Smooth muscle cell (in vitro differentiated cells): ENCODE measurements around the gene PRDX1. TPM values are rescaled to one million over a fixed set of nuclear protein-coding genes. Genes with fewer than 3 reads are reported as not detected.

ENCODE experiments used
- DNase-seq: peaks from one replicate; lab custom pipeline; 2025; ENCODE audit not compliant: unreplicated experiment; lab: John Stamatoyannopoulos, UW
- H2AFZ ChIP-seq: fragments of 200-600 bp; sonication (generic); 2 replicates; pipeline ENCODE4 v1.6.0; 2016; ENCODE audit warnings: antibody characterized with exemption, low read depth, mild to moderate bottlenecking
- H3F3A ChIP-seq: fragments of 200-600 bp; sonication (generic); 2 replicates; pipeline ENCODE4 v1.6.0; 2017; ENCODE audit warnings: antibody characterized with exemption, low read depth
- H3K27ac ChIP-seq: fragments of 200-600 bp; sonication (generic); 2 replicates; pipeline ENCODE4 v1.5.1; 2016; ENCODE audit warnings: low read depth, mild to moderate bottlenecking
- H3K27me3 ChIP-seq: fragments of 200-600 bp; sonication (generic); 2 replicates; pipeline ENCODE4 v1.6.1; 2016; ENCODE audit warnings: low read depth, mild to moderate bottlenecking
- H3K36me3 ChIP-seq: fragments of 200-600 bp; sonication (generic); 2 replicates; pipeline ENCODE4 v1.5.1; 2016; ENCODE audit warnings: low read depth
- H3K4me1 ChIP-seq: fragments of 200-600 bp; sonication (generic); 2 replicates; pipeline ENCODE4 v1.5.1; 2016; ENCODE audit warnings: low read depth
- H3K4me2 ChIP-seq: fragments of 200-600 bp; sonication (generic); 2 replicates; pipeline ENCODE4 v1.6.0; 2016; ENCODE audit warnings: mild to moderate bottlenecking
- H3K4me3 ChIP-seq: fragments of 200-600 bp; sonication (generic); 2 replicates; pipeline ENCODE4 v1.5.1; 2016; ENCODE audit warnings: mild to moderate bottlenecking
- H3K79me2 ChIP-seq: fragments of 200-600 bp; sonication (generic); 2 replicates; pipeline ENCODE4 v1.6.0; 2016; ENCODE audit warnings: low read depth, mild to moderate bottlenecking
- H3K9ac ChIP-seq: fragments of 200-600 bp; sonication (generic); 2 replicates; pipeline ENCODE4 v1.6.0; 2016; ENCODE audit warnings: low read depth
- H3K9me3 ChIP-seq: fragments of 200-600 bp; sonication (generic); replicated peaks from 2 replicates; pipeline ENCODE4 v1.5.1; 2016; ENCODE audit warnings: low read depth
- H4K20me1 ChIP-seq: fragments of 200-600 bp; sonication (generic); 2 replicates; pipeline ENCODE4 v1.6.0; 2016; ENCODE audit warnings: low read depth
- WGBS: methylation state at CpG from one replicate; pipeline ENCODE4 v1.1.7; 2016; ENCODE audit warnings: low lambda C conversion rate; 5-methylcytosine and 5-hydroxymethylcytosine counted together
- polyA plus RNA-seq: library from polyadenylated mRNA; unstranded; fragments of >200 nt; fragmentation: Nextera tagmentation; extraction: Ambion mirVana; gene quantifications from 2 replicates; pipeline ENCODE4 v1.2.1, GENCODE V29; 2016
- total RNA-seq: library from RNA; depleted of rRNA; stranded (reverse); fragments of >200 nt; gene quantifications from 2 replicates; pipeline ENCODE4 v1.2.3, GENCODE V29; 2014
- TF ChIP-seq, protein P1 (sequence below): fragments of 200-600 bp; sonication (generic); IDR thresholded peaks from 2 replicates; pipeline ENCODE4 v1.5.1; 2017; ENCODE audit warnings: borderline replicate concordance, mild to moderate bottlenecking, antibody characterized with exemption; ENCODE audit not compliant: insufficient read depth, poor library complexity, severe bottlenecking

The PRDX1 gene
- total and polyA plus RNA-seq, 2 experiments from 2014 or later = 303 to 369 TPM

DNA sequence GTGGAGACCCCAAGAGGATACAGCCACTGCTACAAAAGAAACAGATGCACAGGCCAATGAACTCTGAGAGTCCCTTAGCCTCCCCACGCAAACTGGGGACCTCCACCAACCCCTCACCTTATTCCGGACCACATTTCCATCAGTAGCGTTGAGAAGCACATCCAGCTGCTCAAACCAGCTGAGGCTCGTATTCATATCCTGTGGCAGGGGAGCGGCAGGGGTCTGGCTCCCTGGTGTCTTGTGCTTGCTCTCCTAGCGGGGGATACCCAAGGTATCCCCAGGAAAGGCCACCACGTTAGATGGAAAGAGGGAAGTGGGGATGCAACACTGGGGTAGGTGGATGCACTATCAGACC, 22.3 kb downstream of the PRDX1 start:
- no peak for DNase-seq
- Histone ChIP-seq H4K20me1 (no peaks in the 10 kb centered on the region), H2AFZ (peak overlapping the region; percentile 82), H3K27ac (no peak overlapping the region), H3K4me1 (peaks cover 8% of the 10 kb centered on the region), H3F3A (no peaks in the 10 kb centered on the region), H3K27me3 (no peaks in the 10 kb centered on the region), H3K9me3 (no peaks in the 10 kb centered on the region), H3K36me3 (no peaks in the 10 kb centered on the region), H3K79me2 (no peaks in the 10 kb centered on the region), H3K9ac (peak overlapping the region; percentile 2), H3K4me2 (peak overlapping the region; percentile 87), H3K4me3 (peak overlapping the region; percentile 58)
- 17% methylated on average over 7 of the region's 7 CpGs for WGBS
- TF ChIP-seq, protein P1, sequence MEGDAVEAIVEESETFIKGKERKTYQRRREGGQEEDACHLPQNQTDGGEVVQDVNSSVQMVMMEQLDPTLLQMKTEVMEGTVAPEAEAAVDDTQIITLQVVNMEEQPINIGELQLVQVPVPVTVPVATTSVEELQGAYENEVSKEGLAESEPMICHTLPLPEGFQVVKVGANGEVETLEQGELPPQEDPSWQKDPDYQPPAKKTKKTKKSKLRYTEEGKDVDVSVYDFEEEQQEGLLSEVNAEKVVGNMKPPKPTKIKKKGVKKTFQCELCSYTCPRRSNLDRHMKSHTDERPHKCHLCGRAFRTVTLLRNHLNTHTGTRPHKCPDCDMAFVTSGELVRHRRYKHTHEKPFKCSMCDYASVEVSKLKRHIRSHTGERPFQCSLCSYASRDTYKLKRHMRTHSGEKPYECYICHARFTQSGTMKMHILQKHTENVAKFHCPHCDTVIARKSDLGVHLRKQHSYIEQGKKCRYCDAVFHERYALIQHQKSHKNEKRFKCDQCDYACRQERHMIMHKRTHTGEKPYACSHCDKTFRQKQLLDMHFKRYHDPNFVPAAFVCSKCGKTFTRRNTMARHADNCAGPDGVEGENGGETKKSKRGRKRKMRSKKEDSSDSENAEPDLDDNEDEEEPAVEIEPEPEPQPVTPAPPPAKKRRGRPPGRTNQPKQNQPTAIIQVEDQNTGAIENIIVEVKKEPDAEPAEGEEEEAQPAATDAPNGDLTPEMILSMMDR = no peak

DNA sequence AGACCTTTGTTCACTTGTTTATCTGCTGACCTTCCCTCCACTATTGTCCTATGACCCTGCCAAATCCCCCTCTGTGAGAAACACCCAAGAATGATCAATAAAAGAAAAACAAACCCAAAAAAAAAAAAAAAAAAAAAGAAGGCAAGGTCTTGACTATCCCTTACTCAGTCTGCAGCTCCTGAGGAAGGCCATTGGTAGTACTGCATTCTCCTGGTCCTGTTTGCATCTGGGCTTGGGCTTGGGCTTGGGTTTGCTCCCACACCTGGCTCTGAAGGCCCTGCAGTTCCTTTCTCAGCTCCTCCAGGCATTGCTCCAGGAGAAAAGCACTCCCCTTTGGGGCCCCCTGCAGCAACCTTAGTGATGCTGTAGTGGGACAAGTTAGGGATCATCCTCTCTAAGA, 23.4 kb downstream of the PRDX1 start:
- Histone ChIP-seq H3K4me2 (no peak overlapping the region), H3K36me3 (no peaks in the 10 kb centered on the region), H3K9ac (no peak overlapping the region), H3K4me1 (peaks cover 8% of the 10 kb centered on the region), H3K27ac (no peak overlapping the region), H3F3A (no peaks in the 10 kb centered on the region), H3K27me3 (no peaks in the 10 kb centered on the region), H3K4me3 (no peak overlapping the region), H2AFZ (no peak overlapping the region), H3K79me2 (no peaks in the 10 kb centered on the region), H3K9me3 (no peaks in the 10 kb centered on the region), H4K20me1 (no peaks in the 10 kb centered on the region)
- no peak for DNase-seq
- TF ChIP-seq, protein P1 = no peak

DNA sequence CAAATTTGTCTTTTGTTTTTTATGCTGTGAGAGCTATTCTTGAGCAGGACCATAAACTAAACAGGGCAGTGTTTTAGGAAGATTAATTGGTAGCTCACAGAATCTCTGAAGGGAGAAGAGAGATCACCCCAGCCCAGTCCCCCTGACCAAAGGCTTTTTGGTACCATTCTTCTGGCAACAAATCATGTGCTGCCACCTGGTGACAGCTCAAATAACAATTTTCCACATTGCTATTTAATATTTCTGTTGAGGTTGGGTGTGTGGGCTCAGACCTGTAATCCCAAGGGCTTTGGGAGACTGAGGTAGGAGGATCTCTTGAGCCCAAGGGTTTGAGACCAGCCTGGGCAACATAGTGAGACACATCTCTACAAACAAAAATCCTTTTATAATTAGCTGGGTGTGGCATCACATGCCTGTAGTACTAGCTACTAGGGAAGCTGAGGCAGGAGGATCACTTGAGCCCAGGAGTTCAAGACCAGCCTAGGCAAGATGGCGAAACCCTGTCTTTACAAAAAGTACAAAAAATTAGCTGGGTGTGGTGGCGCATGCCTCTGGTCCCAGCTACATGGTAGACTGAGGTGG, 28.5 kb downstream of the PRDX1 start:
- peaks cover 8% of the 10 kb centered on the region for H3K27me3 ChIP-seq
- no peak overlapping the region for H3K4me2 ChIP-seq
- peaks cover 11% of the 10 kb centered on the region for H3K4me1 ChIP-seq
- no peak overlapping the region for H3K27ac ChIP-seq
- H4K20me1 ChIP-seq = no peaks in the 10 kb centered on the region
- no peak overlapping the region for H3K9ac ChIP-seq
- no peaks in the 10 kb centered on the region for H3K9me3 ChIP-seq
- H3K79me2 ChIP-seq = no peaks in the 10 kb centered on the region
- no peaks in the 10 kb centered on the region for H3F3A ChIP-seq
- H3K36me3 ChIP-seq = no peaks in the 10 kb centered on the region
- 72% methylated on average over 2 of the region's 2 CpGs for WGBS
- no peak overlapping the region for H3K4me3 ChIP-seq
- no peak overlapping the region for H2AFZ ChIP-seq
- TF ChIP-seq, protein P1 = peak; percentile 48
- no peak for DNase-seq

DNA sequence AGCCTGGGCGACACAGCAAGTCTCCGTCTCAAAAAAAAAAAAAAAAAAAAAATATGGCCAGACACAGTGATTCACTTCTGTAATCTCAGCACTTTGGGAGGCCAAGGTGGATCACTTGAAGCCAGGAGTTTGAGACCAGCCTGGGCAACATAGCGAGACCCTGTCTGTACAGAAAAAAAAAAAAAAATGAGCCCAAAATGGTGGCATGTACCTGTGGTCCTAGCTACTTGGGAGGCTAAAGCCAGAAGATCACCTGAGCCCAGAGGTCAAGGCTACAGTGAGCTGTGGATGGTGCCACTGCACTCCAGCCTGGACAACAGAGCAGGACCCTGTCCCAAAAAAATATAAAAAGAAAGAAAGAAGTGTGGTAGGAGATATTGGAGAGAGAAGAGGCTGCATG, 29.0 kb downstream of the PRDX1 start:
- no peaks in the 10 kb centered on the region for H3K79me2 ChIP-seq
- peaks cover 11% of the 10 kb centered on the region for H3K4me1 ChIP-seq
- WGBS = 94% methylated on average over 3 of the region's 3 CpGs
- peaks cover 8% of the 10 kb centered on the region for H3K27me3 ChIP-seq
- H3K9me3 ChIP-seq = no peaks in the 10 kb centered on the region
- no peak overlapping the region for H3K4me3 ChIP-seq
- H3K36me3 ChIP-seq = no peaks in the 10 kb centered on the region
- no peak overlapping the region for H2AFZ ChIP-seq
- TF ChIP-seq, protein P1 = no peak
- no peak overlapping the region for H3K9ac ChIP-seq
- H4K20me1 ChIP-seq = no peaks in the 10 kb centered on the region
- no peak for DNase-seq
- H3K27ac ChIP-seq = no peak overlapping the region
- no peak overlapping the region for H3K4me2 ChIP-seq
- no peaks in the 10 kb centered on the region for H3F3A ChIP-seq
